AG10803 (cell line): ENCODE results near the gene NAV3.

Experiments used
- DNase-seq: peaks from one replicate; pipeline ENCODE4 v3.0.0; 2010; ENCODE audit warnings: low read depth
- H3K4me3 ChIP-seq: 2 replicates; pipeline ENCODE4 v1.5.1; 2011; ENCODE audit warnings: mild to moderate bottlenecking, low read length, control low read depth
- TF ChIP-seq, protein P1 (sequence below): conservative IDR thresholded peaks from 2 replicates; pipeline ENCODE4 v1.5.1; 2011; ENCODE audit warnings: mild to moderate bottlenecking, low read length, control low read depth, inconsistent platforms

The NAV3 gene

DNA sequence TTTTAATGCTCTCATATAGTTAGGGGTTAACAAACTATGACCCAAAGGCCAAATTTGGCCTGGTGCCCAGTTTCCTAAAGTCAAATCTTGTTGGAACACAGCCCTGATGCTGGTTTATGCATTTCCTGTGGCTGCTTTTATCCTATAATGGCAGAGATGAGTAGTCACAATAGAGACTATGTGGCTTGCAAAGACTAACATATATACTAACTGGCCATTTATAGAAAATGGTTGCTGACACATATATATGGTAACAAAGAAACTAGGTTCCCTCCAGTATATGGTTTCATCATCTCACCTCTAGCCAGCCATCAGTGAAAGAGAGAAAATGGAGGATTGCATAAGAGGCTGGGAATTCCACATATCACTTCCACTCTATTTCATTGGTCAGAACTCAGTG is 10.8 kb downstream of the NAV3 start:
- H3K4me3 ChIP-seq, result no peak overlapping the region
- no peak for DNase-seq
- TF ChIP-seq, protein P1, sequence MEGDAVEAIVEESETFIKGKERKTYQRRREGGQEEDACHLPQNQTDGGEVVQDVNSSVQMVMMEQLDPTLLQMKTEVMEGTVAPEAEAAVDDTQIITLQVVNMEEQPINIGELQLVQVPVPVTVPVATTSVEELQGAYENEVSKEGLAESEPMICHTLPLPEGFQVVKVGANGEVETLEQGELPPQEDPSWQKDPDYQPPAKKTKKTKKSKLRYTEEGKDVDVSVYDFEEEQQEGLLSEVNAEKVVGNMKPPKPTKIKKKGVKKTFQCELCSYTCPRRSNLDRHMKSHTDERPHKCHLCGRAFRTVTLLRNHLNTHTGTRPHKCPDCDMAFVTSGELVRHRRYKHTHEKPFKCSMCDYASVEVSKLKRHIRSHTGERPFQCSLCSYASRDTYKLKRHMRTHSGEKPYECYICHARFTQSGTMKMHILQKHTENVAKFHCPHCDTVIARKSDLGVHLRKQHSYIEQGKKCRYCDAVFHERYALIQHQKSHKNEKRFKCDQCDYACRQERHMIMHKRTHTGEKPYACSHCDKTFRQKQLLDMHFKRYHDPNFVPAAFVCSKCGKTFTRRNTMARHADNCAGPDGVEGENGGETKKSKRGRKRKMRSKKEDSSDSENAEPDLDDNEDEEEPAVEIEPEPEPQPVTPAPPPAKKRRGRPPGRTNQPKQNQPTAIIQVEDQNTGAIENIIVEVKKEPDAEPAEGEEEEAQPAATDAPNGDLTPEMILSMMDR, result no peak

DNA sequence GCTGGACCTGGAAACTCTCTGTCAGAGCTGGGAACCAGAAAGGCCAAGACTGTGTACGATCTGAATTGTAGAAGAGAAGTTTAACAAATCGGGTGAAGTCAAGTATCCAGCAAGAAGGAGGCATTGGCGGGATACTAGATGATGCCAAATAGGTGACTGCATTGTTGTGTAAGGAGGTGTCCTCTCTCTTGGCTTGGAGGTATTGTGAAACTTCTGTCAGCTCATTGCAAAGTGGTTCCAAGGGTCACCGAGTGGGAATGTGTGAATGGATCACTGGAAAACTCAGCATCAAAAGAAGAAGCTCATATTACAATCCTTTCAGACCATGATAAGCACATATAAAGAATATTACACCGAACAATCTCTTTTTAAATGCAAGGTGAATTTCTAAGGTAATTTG is 11.7 kb downstream of the NAV3 start:
- DNase-seq, result no peak
- no peak overlapping the region for H3K4me3 ChIP-seq
- TF ChIP-seq, protein P1, result no peak

DNA sequence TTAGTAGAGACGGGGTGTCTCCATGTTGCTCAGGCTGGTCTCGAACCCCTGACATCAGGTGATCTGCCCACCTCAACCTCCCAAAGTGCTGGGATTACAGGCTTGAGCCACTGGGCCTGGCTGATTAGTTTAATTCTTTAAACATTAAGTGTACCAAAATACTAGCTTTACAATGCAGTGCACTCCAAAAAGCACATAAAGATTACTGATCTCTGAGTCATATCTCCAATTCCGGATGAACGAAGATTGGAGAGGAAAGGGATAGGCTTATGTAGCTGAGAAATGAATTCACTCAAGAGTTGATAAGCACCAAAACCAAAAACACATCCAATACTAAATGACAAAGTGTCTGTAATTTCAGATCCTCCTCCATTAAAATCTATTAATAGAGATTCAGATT is 15.1 kb downstream of the NAV3 start:
- DNase-seq, result peak; percentile 18
- no peak overlapping the region for H3K4me3 ChIP-seq
- TF ChIP-seq, protein P1, result no peak

DNA sequence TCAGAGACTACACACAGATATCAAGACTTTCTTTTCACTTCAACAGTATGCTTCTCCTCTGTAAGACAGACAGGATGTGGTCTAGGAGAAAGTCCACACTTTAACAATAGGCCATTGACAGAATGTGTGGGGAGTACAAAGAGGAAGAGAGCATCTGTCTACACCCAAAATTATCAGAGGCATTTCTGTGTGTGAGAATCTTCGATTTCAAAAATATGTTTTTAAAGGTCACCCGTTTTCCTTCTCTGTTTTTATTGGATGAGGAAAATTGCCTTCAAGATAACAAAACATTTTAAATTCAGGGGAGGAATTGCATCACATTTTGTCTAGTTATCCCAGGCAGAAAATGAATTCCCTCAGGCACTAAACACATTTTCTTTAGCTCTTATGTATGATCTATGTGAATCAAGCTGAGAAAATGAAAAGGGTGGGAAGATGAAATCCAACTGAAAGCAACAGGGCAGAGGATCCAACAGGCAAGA is 16.4 kb downstream of the NAV3 start:
- H3K4me3 ChIP-seq, result no peak overlapping the region
- DNase-seq, result peak; percentile 44
- TF ChIP-seq, protein P1, result no peak

DNA sequence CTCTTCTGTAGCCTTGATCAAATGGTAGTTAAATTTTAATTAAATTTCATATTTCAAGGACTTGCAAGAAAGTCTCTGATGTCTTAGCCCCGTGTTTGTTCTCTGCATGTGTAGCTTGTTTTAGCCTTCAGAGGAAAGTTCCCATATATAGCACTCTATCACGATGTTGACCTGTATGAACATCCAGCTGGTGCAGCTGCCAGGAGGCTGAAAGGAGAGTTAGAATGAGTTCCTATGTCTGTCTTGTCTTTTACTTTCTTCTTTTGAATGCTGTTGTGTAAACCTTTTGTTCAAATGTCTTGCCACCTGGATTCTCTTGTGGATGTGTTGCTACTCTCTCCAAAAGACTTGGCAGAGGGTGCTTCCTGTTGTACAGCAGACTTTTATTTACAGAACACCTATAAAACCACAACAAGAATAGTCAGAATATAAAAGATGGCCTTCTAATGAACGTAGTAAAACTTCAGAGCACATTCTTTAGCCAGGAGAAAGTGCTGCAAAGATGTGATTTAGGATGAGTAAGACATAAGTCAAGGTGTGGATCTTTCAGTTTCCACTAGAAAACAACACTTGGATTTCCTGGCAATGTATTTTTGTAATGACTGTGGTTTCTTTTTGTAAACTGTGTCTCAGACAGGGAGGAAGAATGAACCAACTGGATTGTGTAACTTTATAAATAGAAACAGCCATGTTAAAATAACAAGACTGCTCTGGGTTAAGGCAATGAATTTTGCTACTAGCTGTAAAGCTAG is 17.2 kb downstream of the NAV3 start:
- peak; percentile 92 for DNase-seq

DNA sequence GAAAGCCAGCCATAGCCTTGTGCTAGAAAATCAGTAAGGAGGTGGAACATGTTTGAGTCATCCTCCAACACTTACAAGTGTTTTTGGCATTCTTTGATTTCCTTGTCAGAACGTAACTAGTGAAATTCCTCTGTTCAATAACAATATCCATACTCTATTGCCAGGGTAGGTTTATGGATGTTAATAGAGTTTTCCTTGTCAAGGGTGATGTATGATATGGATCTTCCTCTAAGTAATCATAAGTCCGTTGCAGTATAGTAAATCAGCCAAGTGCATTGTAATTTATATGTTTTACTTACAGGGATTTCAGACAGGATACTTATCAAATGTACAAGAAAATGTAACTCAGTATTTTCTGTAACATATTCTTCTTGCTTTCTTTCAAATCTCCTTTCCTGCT is 19.4 kb downstream of the NAV3 start:
- TF ChIP-seq, protein P1, result no peak
- no peak for DNase-seq
- H3K4me3 ChIP-seq, result no peak overlapping the region

More for the DNA sequence above, 17.2 kb downstream of the NAV3 start:
- no peak overlapping the region for H3K4me3 ChIP-seq
- TF ChIP-seq, protein P1, result no peak

DNA sequence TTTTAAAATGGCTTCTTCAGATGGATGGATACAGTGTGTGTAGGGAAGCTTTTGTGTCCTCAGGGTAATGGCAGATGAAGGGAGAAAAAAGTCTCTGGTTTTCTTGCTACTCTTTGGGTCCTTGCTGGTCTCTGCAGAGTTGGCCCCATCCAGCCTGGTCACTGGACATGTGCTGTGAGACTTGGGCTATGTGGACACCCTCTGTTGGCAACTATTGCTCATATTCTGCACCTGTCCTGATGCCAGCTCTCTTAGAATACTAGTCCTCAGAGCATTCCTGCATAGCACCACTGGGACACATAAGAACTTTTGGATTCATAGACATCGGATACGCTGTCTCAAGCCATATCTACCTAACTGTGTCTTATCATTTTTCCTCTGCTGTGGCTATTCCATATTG is 20.0 kb downstream of the NAV3 start:
- TF ChIP-seq, protein P1, result no peak
- no peak for DNase-seq
- H3K4me3 ChIP-seq, result no peak overlapping the region
